Naive thymus-derived CD8-positive, alpha-beta T cell (primary cell): ENCODE results near the gene HOXD11. TPM values are rescaled to one million over a fixed set of nuclear protein-coding genes. Genes with fewer than 3 reads are reported as not detected.

Experiments used
- ATAC-seq, 2 donors: fragments of 150-1000 bp; cut with Tn5 transposase in 1 of 2; sonication (Bioruptor Pico), chemical (Tn5 transposase) in 1 of 2; 1 replicate in 1 of 2; 2 replicates in 1 of 2; pipeline ENCODE4 v1.10.0; 2021; ENCODE audit warnings: mild to moderate bottlenecking in 2 of 2, moderate library complexity in 2 of 2
- POLR2A ChIA-PET: fragments of 350-600 bp; sonication (Branson Sonifier 250); formaldehyde crosslinking; loops from one replicate; lab custom pipeline; 2021; ENCODE audit warnings: antibody characterized with exemption; lab: Charles Lee
- DNase-seq, 10 donors: peaks; one replicate each; pipeline versions ENCODE4 v3.0.0 to v3.0.0-alpha.2; 2020 to 2022
- H3K27ac Mint-ChIP-seq, 10 donors: one replicate each; pipeline ENCODE4 v1.8.0; 2020 to 2022; ENCODE audit warnings: mild to moderate bottlenecking in 10 of 10, mixed read lengths in 10 of 10, moderate library complexity in 4 of 10, inconsistent platforms in 1 of 10
- H3K27me3 Mint-ChIP-seq, 5 donors: one replicate each; pipeline ENCODE4 v1.8.0; 2021 to 2022; ENCODE audit warnings: mixed read lengths in 5 of 5
- H3K36me3 Mint-ChIP-seq, 3 donors: one replicate each; pipeline ENCODE4 v1.8.0; 2020 to 2022; ENCODE audit warnings: mixed read lengths in 3 of 3, mild to moderate bottlenecking in 2 of 3, inconsistent platforms in 1 of 3
- H3K4me1 Mint-ChIP-seq, 4 donors: one replicate each; pipeline ENCODE4 v1.8.0; 2021 to 2022; ENCODE audit warnings: mixed read lengths in 4 of 4
- H3K4me3 Mint-ChIP-seq, 10 donors: one replicate each; pipeline ENCODE4 v1.8.0; 2020 to 2022; ENCODE audit warnings: mild to moderate bottlenecking in 10 of 10, mixed read lengths in 10 of 10, moderate library complexity in 6 of 10, inconsistent platforms in 1 of 10
- H3K9me3 Mint-ChIP-seq, 9 donors: one replicate each; pipeline ENCODE4 v1.8.0; 2020 to 2022; ENCODE audit warnings: mixed read lengths in 9 of 9, mild to moderate bottlenecking in 3 of 9, inconsistent platforms in 1 of 9, moderate library complexity in 1 of 9
- polyA plus RNA-seq, 3 donors: library from polyadenylated mRNA; unstranded; fragments of 300-500 nt; fragmentation: Illumina TruSeq; gene quantifications; one replicate each; pipeline ENCODE4 v1.2.3, GENCODE V29; 2021
- total RNA-seq, 8 experiments: library from RNA in 2 of 8; stranded (reverse) in 2 of 8; gene quantifications; one replicate each; pipeline ENCODE4 v1.2.3 and lab custom pipeline; 2021 to 2026

Gene HOXD11
- total and polyA plus RNA-seq, 5 experiments from 2014 or later, result not detected

- Mint-ChIP-seq H3K27me3 (peaks cover 44 to 90% (median 71%) of the 10 kb centered on the region in 5 donors), H3K9me3 (peaks cover 7 to 83% (median 29%) of the 10 kb centered on the region in 9 donors), H3K4me1 (peaks cover 10 to 17% (median 14%) of the 10 kb centered on the region in 4 donors), H3K4me3 (peak overlapping the region in 5 of 10 donors; percentile 56 to 83 (median 70)), H3K36me3 (peaks cover 12 to 35% (median 32%) of the 10 kb centered on the region in 3 donors), H3K27ac (peak overlapping the region in 5 of 10 donors; percentile 44 to 93 (median 79))
- POLR2A ChIA-PET, result interaction anchor here (0.8 to 1.5 kb wide), 3 partner anchors 11 to 30 kb away, joined by 3 to 4 read pairs (median 4); no protein-coding TSS in a partner anchor
- DNase-seq (peak in 2 of 10 donors; percentile 12 to 17), ATAC-seq (no peak)
Observed at GRCh38 chr2:176082824-176083751, 24.0 kb upstream of the HOXD11 start.

GRCh38 chr2:176083796-176084261, 23.3 kb upstream of the HOXD11 start, which contains the start of gene EVX2:
TSS of gene EVX2 (minus strand) at chr2:176083962. CDS start at chr2:176083776, 186 bp downstream.
- DNase-seq, result peak in 2 of 10 donors; percentile 16 to 20
- H3K27me3 Mint-ChIP-seq, result peaks cover 41 to 90% (median 71%) of the 10 kb centered on the region in 5 donors
- peaks cover 10 to 20% (median 14%) of the 10 kb centered on the region in 4 donors for H3K4me1 Mint-ChIP-seq

DNA sequence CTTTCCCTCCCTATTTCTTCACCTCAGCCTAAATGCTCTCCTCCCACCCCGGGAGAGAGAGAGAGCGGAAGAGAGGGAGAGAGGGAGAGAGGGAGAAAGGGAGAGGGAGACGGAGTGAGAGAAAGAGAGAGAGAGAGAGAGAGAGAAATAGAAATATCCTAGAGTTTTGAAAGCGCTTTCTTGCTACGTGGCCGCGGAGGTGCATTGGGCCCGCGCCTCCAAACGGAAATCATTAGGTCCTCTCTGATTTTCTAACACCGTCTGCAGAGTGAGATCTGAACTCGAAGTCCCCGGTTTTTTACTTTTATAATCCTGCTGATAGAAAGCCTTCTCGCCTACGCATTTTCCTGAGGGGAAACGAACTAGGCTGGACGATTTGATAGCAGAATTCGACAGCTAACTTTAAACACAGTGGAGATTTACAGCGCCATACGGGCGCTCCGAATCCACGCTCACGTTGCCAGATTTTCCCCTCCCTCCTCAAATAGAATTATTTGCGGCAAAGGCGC, 22.4 kb upstream of the HOXD11 start:
- peaks cover 11 to 27% (median 21%) of the 10 kb centered on the region in 3 donors for H3K36me3 Mint-ChIP-seq
- H3K4me1 Mint-ChIP-seq, result peaks cover 2 to 14% (median 9%) of the 10 kb centered on the region in 4 donors
- H3K27me3 Mint-ChIP-seq, result peaks cover 39 to 90% (median 71%) of the 10 kb centered on the region in 5 donors
- peak overlapping the region in 6 of 10 donors; percentile 8 to 88 (median 38) for H3K27ac Mint-ChIP-seq
- peak in 2 of 10 donors; percentile 15 to 23 for DNase-seq
- H3K9me3 Mint-ChIP-seq, result peaks cover 0 to 75% (median 19%) of the 10 kb centered on the region in 9 donors
- peak overlapping the region in 5 of 10 donors; percentile 49 to 83 (median 72) for H3K4me3 Mint-ChIP-seq
- no peak for ATAC-seq
- POLR2A ChIA-PET, result interaction anchor here (0.7 kb wide), 1 partner anchor 19 kb away, joined by 5 read pairs; no protein-coding TSS in a partner anchor

More at GRCh38 chr2:176083796-176084261, 23.3 kb upstream of the HOXD11 start, which contains the start of gene EVX2:
- Mint-ChIP-seq H3K4me3 (peak within 1 kb of the TSS in 6 of 10 donors; percentile 28 to 83 (median 65)), H3K27ac (peak within 1 kb of the TSS in 8 of 10 donors; percentile 28 to 93 (median 58)), H3K36me3 (peaks cover 12 to 28% (median 25%) of the 10 kb centered on the region in 3 donors), H3K9me3 (peaks cover under 1 to 77% (median 22%) of the 10 kb centered on the region in 9 donors)
- no peak for ATAC-seq
- POLR2A ChIA-PET, result interaction anchor here (0.6 kb wide), 1 partner anchor 291 kb away, joined by 3 read pairs; no protein-coding TSS in a partner anchor

GRCh38 chr2:176085120-176085788, 21.8 kb upstream of the HOXD11 start:
- no peak for DNase-seq
- ATAC-seq, result no peak
- Mint-ChIP-seq H3K27ac (peak overlapping the region in 5 of 10 donors; percentile 9 to 88 (median 63)), H3K27me3 (peaks cover 41 to 93% (median 76%) of the 10 kb centered on the region in 5 donors), H3K4me1 (peaks cover 0 to 14% (median 8%) of the 10 kb centered on the region in 4 donors), H3K9me3 (peaks cover 0 to 79% (median 19%) of the 10 kb centered on the region in 9 donors), H3K4me3 (peak overlapping the region in 5 of 10 donors; percentile 49 to 82 (median 58)), H3K36me3 (peaks cover 11 to 26% (median 21%) of the 10 kb centered on the region in 3 donors)
- POLR2A ChIA-PET, result no interaction called here

DNA sequence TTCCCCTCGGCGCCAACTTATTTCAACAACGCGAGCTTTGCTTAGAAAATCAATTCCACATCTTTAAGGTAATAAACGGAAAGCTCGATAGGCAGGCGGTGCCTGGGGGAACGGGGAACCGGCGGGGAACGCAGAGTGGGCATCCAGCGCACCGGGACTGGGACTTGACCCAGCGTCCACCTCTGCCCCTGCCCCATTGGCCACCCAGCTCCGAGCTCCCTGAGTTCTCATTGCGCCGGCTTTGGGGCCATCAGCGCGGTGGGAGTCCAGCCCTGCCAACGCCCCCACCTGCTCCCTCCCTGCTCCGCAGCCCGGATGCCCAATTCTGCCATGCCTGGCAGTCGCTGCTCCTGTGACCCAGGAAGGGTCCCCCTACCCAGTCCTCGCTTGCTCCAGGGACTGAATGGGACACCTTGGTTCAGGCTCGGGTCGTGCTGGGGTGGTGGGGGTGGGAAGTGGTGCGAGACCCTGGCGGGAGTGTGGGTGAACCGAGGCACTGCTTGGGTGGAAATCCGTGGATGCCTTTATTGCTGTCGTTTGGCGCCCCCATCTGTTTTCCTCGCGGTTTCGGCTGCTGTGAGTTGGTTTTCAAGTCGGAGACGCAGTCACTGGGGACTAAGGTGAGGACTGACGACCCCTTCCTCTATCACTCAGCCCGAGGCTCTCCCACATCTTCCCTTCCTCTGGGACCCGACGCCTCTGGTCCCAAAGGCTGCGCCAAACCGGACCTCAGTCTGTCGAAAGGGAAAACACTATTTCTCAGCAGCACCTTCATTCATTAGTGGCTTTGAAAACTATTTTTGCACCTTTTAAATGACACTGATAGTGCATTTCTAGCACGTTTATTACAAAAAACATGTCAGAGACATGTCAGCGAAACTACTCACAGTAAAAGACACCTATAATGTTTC, 21.0 kb upstream of the HOXD11 start:
- peak overlapping the region in 4 of 10 donors; percentile 24 to 64 (median 57) for H3K4me3 Mint-ChIP-seq
- peaks cover 0 to 12% (median 7%) of the 10 kb centered on the region in 4 donors for H3K4me1 Mint-ChIP-seq
- DNase-seq, result peak in 1 of 10 donors; percentile 4
- H3K9me3 Mint-ChIP-seq, result peaks cover 0 to 80% (median 21%) of the 10 kb centered on the region in 9 donors
- no peak for ATAC-seq
- H3K27ac Mint-ChIP-seq, result peak overlapping the region in 4 of 10 donors; percentile 62 to 89 (median 82)
- POLR2A ChIA-PET, result no interaction called here
- H3K27me3 Mint-ChIP-seq, result peaks cover 46 to 98% (median 82%) of the 10 kb centered on the region in 5 donors
- peaks cover 8 to 26% (median 25%) of the 10 kb centered on the region in 3 donors for H3K36me3 Mint-ChIP-seq

GRCh38 chr2:176087330-176088047, 19.6 kb upstream of the HOXD11 start:
- ATAC-seq (no peak), DNase-seq (peak in 2 of 10 donors; percentile 6 to 15)
- POLR2A ChIA-PET, result no interaction called here
- H3K4me1 Mint-ChIP-seq, result peaks cover 8 to 15% (median 12%) of the 10 kb centered on the region in 4 donors
- H3K9me3 Mint-ChIP-seq, result peaks cover 0 to 77% (median 19%) of the 10 kb centered on the region in 9 donors
- H3K4me3 Mint-ChIP-seq, result peak overlapping the region in 4 of 10 donors; percentile 24 to 77 (median 70)
- peaks cover 10 to 28% (median 27%) of the 10 kb centered on the region in 3 donors for H3K36me3 Mint-ChIP-seq
- peaks cover 54 to 99% (median 86%) of the 10 kb centered on the region in 5 donors for H3K27me3 Mint-ChIP-seq
- peak overlapping the region in 2 of 10 donors; percentile 31 to 87 for H3K27ac Mint-ChIP-seq

DNA sequence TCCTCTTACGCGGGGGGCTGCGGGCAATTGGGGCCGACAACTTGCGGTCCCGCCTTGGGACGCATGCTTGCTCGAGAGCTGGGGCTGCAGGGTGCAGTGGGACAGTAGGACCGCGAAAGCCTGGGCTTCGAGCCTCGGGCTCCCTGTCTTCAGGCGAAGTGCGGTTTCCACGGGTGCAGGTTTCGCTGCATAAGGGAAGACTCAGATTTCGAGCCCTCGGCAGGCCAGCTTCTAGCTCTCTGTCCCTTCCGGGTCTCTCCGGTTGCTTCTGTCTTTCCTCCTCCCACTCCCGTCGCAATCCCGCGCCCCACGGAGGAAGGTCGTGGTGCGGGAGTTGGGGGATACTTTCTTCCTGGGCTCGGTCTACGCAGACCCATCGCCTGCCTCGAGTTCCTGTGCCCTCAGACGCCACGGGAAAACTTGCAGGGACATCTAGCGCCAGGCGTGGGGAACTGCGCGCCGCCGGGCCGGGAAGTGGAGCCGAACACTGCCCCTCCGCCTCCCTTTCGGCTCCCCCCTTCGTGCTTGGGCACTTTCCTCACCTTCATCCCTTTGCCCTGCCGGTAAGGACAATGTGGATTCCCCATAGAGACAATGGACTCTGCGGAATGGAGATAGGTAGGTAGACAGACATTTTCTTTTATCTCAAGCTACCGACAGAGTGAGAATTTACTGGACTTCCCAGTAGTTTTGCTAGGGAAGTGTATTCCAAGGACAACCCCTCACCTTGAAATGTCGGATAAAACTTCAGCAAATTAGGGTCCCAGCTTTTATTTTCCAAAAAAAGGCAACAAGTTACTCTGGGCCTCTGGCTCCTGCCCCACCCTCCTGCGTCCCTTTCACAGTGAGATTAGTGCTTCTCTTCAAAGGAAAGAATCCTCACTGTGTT, 18.8 kb upstream of the HOXD11 start:
- peaks cover 0 to 69% (median 19%) of the 10 kb centered on the region in 9 donors for H3K9me3 Mint-ChIP-seq
- peak overlapping the region; percentile 36 to 77 (median 64) for H3K4me3 Mint-ChIP-seq
- H3K36me3 Mint-ChIP-seq, result peaks cover 11 to 27% (median 23%) of the 10 kb centered on the region in 3 donors
- peaks cover 51 to 95% (median 81%) of the 10 kb centered on the region in 5 donors for H3K27me3 Mint-ChIP-seq
- ATAC-seq (peak in 1 of 2 donors; percentile 26), DNase-seq (peak in 1 of 10 donors; percentile 15)
- H3K27ac Mint-ChIP-seq, result peak overlapping the region in 3 of 10 donors; percentile 47 to 79 (median 53)
- POLR2A ChIA-PET, result no interaction called here
- H3K4me1 Mint-ChIP-seq, result peaks cover 9 to 18% (median 16%) of the 10 kb centered on the region in 4 donors

DNA sequence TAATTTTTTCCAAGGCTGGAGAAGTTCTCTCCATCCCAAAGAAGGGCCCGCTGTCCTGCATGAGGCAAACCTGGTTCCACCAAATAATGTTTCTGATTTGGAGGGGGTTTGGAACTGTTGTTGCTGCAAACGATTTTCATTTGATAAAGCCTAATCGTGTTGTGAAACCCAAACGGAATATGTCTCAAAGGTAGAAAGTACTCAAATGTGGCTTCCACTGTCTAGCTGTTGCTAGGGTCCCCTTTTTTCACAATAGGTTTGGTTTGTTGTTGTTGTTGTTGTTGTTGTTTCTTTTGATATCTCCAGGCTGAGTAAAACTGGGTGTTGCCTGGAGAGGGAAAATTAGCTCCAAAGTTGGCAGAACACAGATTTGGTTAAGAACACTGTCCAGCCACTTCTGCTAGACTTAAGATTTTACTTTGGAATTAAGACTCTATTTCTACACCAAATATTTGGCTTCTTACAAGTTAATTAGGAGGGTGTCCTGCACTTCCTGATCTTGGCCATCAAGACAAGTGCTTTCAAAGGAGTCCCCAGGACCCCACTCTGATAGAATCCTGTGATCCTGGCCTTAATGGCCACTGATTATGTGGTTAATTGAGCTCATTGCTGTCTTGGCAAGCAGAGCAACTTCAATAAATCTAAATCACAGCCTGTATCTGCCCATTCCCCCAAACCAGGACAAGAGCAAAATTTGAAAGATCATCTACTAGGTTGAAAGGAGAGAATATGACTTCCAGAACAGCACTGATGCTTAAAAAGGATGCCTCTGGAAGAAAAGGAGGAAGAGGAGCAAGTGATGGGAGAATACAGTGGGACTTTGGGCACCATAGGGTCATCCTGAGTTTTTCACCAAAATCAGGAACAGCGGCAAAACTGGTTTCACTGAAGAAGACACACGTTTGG, 17.9 kb upstream of the HOXD11 start:
- no peak for ATAC-seq
- POLR2A ChIA-PET, result no interaction called here
- peaks cover 12 to 26% (median 22%) of the 10 kb centered on the region in 4 donors for H3K4me1 Mint-ChIP-seq

More for the DNA sequence above, 17.9 kb upstream of the HOXD11 start:
- H3K27me3 Mint-ChIP-seq, result peaks cover 58 to 95% (median 81%) of the 10 kb centered on the region in 5 donors
- peak overlapping the region in 2 of 10 donors; percentile 18 to 48 for H3K27ac Mint-ChIP-seq
- no peak for DNase-seq
- peaks cover 11 to 25% (median 24%) of the 10 kb centered on the region in 3 donors for H3K36me3 Mint-ChIP-seq
- H3K4me3 Mint-ChIP-seq, result peak overlapping the region in 1 of 10 donors; percentile 12
- peaks cover 0 to 66% (median 21%) of the 10 kb centered on the region in 9 donors for H3K9me3 Mint-ChIP-seq
